OCI-LY3 (cell line): Measurements from ENCODE around the gene ARHGEF28.

ENCODE experiments used
- H2AFZ ChIP-seq: fragments of 200-600, 300-600 bp; shearing (Covaris generic); 2 replicates; pipeline ENCODE4 v1.6.0; 2014; ENCODE audit warnings: antibody characterized with exemption, low read depth, low read length
- H3K27ac ChIP-seq: fragments of 200-600, 300-600 bp; sonication (generic); 2 replicates; pipeline ENCODE4 v1.5.1; 2014; ENCODE audit warnings: mild to moderate bottlenecking, low read length, moderate library complexity, mixed read lengths
- H3K27me3 ChIP-seq: fragments of 200-600, 300-600 bp; sonication (generic); 2 replicates; pipeline ENCODE4 v1.6.1; 2014; ENCODE audit warnings: low read depth, low read length, mixed read lengths
- H3K36me3 ChIP-seq: fragments of 200-600, 300-600 bp; sonication (generic); replicated peaks from 2 replicates; pipeline ENCODE3; 2014; ENCODE audit warnings: low read depth, low read length, mixed read lengths
- H3K4me1 ChIP-seq: fragments of 300-600, 200-600 bp; sonication (generic); 2 replicates; pipeline ENCODE4 v1.6.1; 2014; ENCODE audit warnings: low read length, mixed read lengths
- H3K4me2 ChIP-seq: fragments of 200-600, 300-600 bp; sonication (generic); 2 replicates; pipeline ENCODE4 v1.6.1; 2014; ENCODE audit warnings: low read length, mixed read lengths
- H3K4me3 ChIP-seq: fragments of 300-600, 200-600 bp; sonication (generic); 2 replicates; pipeline ENCODE4 v1.5.1; 2014; ENCODE audit warnings: antibody characterized with exemption, mild to moderate bottlenecking, low read length, moderate library complexity
- H3K79me2 ChIP-seq: fragments of 300-600, 200-600 bp; shearing (Covaris generic); 2 replicates; pipeline ENCODE4 v1.6.1; 2014; ENCODE audit warnings: mild to moderate bottlenecking, low read length, mixed read lengths
- H3K9ac ChIP-seq: fragments of 300-600, 200-600 bp; shearing (Covaris generic); 2 replicates; pipeline ENCODE4 v1.6.0; 2014; ENCODE audit warnings: mild to moderate bottlenecking, low read length, moderate library complexity
- H3K9me3 ChIP-seq: fragments of 200-600, 300-600 bp; shearing (Covaris generic); 2 replicates; pipeline ENCODE4 v1.6.1; 2014; ENCODE audit warnings: low read length, mixed read lengths; ENCODE audit not compliant: insufficient read depth
- H4K20me1 ChIP-seq: fragments of 200-600, 300-600 bp; sonication (generic); 2 replicates; pipeline ENCODE4 v1.6.1; 2016; ENCODE audit warnings: low read length, mixed read lengths; ENCODE audit not compliant: insufficient read depth
- CTCF ChIP-seq: fragments of 200-600, 300-600 bp; sonication (generic); IDR thresholded peaks from 2 replicates; pipeline ENCODE4 v1.5.1; 2014; ENCODE audit warnings: antibody characterized with exemption, low read length, low read depth
- EZH2phosphoT487 ChIP-seq: fragments of 200-600 bp; shearing (Covaris generic); IDR thresholded peaks from 2 replicates; pipeline ENCODE4 v1.6.1; 2018; ENCODE audit warnings: antibody characterized with exemption, mixed run types, low read depth

Gene ARHGEF28

GRCh38 chr5:73648515-73648914 lies 22.5 kb downstream of the ARHGEF28 start:
- Histone ChIP-seq H3K36me3 (no peaks in the 10 kb centered on the region), H3K9ac (no peak overlapping the region), H3K4me1 (peaks cover 7% of the 10 kb centered on the region), H3K9me3 (no peaks in the 10 kb centered on the region), H3K27me3 (no peaks in the 10 kb centered on the region), H3K4me3 (no peak overlapping the region), H3K4me2 (no peak overlapping the region), H2AFZ (no peak overlapping the region), H3K79me2 (no peaks in the 10 kb centered on the region), H3K27ac (no peak overlapping the region), H4K20me1 (no peaks in the 10 kb centered on the region)
- TF ChIP-seq CTCF (no peak), EZH2phosphoT487 (no peak)

DNA sequence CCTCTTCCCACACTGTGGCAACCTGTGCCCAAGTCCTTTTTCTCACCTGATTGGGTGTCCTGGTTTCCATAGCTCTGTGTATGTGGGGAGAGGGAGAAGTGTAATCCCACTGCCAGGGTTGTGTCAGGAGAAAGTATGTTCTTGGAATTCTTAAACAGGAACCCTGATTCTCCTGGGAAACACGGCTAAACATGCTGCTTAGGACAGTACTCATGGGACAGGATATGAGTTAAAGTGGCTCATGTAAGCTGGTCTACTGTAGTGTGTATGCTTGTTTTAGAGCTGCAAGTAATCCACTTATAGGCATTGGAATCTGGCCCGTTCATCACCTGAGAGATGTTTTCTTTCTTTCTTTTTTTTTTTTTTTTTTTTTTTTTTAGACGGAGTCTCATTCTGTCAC lies 23.9 kb downstream of the ARHGEF28 start:
- H3K36me3 ChIP-seq = no peaks in the 10 kb centered on the region
- no peak overlapping the region for H3K27ac ChIP-seq
- peaks cover 21% of the 10 kb centered on the region for H3K4me1 ChIP-seq
- H4K20me1 ChIP-seq = no peaks in the 10 kb centered on the region
- no peaks in the 10 kb centered on the region for H3K79me2 ChIP-seq
- no peaks in the 10 kb centered on the region for H3K9me3 ChIP-seq
- H3K9ac ChIP-seq = no peak overlapping the region
- no peak overlapping the region for H3K4me2 ChIP-seq
- H2AFZ ChIP-seq = no peak overlapping the region
- TF ChIP-seq EZH2phosphoT487 (no peak), CTCF (no peak)
- H3K4me3 ChIP-seq = no peak overlapping the region
- no peaks in the 10 kb centered on the region for H3K27me3 ChIP-seq

- H3K79me2 ChIP-seq = no peaks in the 10 kb centered on the region
- H3K27me3 ChIP-seq = no peaks in the 10 kb centered on the region
- peaks cover 32% of the 10 kb centered on the region for H3K4me1 ChIP-seq
- H2AFZ ChIP-seq = no peak overlapping the region
- no peaks in the 10 kb centered on the region for H4K20me1 ChIP-seq
- H3K4me3 ChIP-seq = no peak overlapping the region
- no peaks in the 10 kb centered on the region for H3K9me3 ChIP-seq
- no peaks in the 10 kb centered on the region for H3K36me3 ChIP-seq
- H3K9ac ChIP-seq = no peak overlapping the region
- TF ChIP-seq EZH2phosphoT487 (no peak), CTCF (no peak)
- no peak overlapping the region for H3K4me2 ChIP-seq
- H3K27ac ChIP-seq = no peak overlapping the region
These were observed 26.4 kb downstream of the ARHGEF28 start for GRCh38 chr5:73652391-73652790.

DNA sequence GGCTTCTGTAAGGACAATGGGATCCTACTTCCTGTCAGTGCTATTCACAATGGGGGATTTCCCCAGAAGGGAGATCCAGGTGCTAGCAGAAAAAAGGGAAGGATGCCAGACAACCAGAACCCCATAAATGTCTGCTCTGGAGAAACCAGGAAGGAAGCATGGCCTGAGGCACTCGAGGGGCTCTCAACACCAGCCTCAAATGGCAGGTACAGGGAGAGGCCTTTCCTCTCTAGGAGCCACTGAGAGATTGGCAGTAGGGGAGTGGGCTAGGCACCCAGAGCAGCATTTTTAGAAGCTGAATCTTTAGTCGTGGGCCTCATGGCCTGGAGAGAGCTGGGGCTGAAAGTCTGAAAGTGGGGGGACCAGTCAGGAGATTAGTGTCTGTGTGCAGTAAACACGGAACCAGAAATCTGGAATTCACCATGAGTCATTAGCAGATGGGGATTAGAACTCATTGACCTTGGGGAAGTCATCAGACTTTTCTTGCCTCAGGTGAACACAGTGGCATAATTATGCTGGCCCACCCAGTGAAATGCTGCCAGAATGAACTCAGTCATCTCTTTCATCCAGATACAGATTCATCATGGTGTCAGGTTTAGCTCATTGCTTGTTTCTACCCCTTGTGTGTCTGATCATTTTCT lies 28.3 kb downstream of the ARHGEF28 start:
- H3K36me3 ChIP-seq = no peaks in the 10 kb centered on the region
- peak overlapping the region; percentile 89 for H2AFZ ChIP-seq
- peaks cover 32% of the 10 kb centered on the region for H3K4me1 ChIP-seq
- peak overlapping the region; percentile 4; the same call in 1 of the 2 replicates for H3K9ac ChIP-seq
- H3K4me2 ChIP-seq = peak overlapping the region; percentile 50
- no peaks in the 10 kb centered on the region for H3K27me3 ChIP-seq
- no peaks in the 10 kb centered on the region for H3K79me2 ChIP-seq
- H3K9me3 ChIP-seq = no peaks in the 10 kb centered on the region
- peak overlapping the region; percentile 80 for H3K27ac ChIP-seq
- no peak overlapping the region; the same call in 1 of the 2 replicates for H3K4me3 ChIP-seq
- no peaks in the 10 kb centered on the region for H4K20me1 ChIP-seq
- TF ChIP-seq EZH2phosphoT487 = no peak
- no peak for TF ChIP-seq CTCF
